ENCODE measurements around the gene PDK4. TPM values are rescaled to one million over a fixed set of nuclear protein-coding genes. Genes with fewer than 3 reads are reported as not detected.

Gene PDK4
- total and polyA plus RNA-seq, 7 experiments from 2014 or later, result 0.62 to 3.6 (median 1.2) TPM; not detected in 4

DNA sequence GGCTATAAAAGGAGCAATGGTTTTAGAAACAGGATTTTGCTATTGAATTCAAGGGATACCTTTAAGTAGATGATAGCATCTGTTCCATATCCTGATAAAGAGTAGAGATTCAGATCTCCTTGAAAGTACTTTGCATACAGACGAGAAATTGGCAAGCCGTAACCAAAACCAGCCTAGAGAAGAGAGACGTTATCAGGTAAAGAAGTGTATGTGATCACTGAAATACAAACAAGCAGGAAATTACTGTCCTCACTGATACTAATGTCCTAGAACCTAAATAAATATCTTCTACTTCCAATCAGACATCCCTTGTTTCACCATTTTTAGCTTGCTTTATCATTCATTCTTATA is 9.4 kb downstream of the PDK4 start:
- no peaks in the 10 kb centered on the region for H3K27me3 ChIP-seq (ENCODE audit: control insufficient read depth in 2 of 2, insufficient read depth in 2 of 2, low read length in 2 of 2)
- Mint-ChIP-seq H3K9me3 (peaks cover 0 to 2% (median 0%) of the 10 kb centered on the region in 11 donors), H3K36me3 (no peaks in the 10 kb centered on the region), H3K27ac (no peak overlapping the region), H3K4me3 (no peak overlapping the region), H3K4me1 (no peaks in the 10 kb centered on the region), H3K27me3 (peaks cover 0 to 5% (median 3%) of the 10 kb centered on the region in 5 donors)
- no peak overlapping the region for H3K27ac ChIP-seq (ENCODE audit: low read depth, low read length)
- ATAC-seq (no peak), DNase-seq (no peak)
- H3K9me3 ChIP-seq (ENCODE audit: control insufficient read depth in 2 of 3, low read length in 3 of 3), result no peaks in the 10 kb centered on the region
- H3K4me3 ChIP-seq (ENCODE audit: low read length), result no peak overlapping the region
- POLR2A ChIA-PET, result no interaction called here
- no peaks in the 10 kb centered on the region for H3K36me3 ChIP-seq (ENCODE audit: control insufficient read depth in 2 of 3, insufficient read depth in 3 of 3, low read length in 3 of 3)
- no peaks in the 10 kb centered on the region for H3K4me1 ChIP-seq (ENCODE audit: control insufficient read depth in 2 of 2, insufficient read depth in 2 of 2, low read length in 2 of 2)
- CTCF ChIA-PET, result no interaction called here
- intact Hi-C loops (cut with micrococcal nuclease), result no loop called here

DNA sequence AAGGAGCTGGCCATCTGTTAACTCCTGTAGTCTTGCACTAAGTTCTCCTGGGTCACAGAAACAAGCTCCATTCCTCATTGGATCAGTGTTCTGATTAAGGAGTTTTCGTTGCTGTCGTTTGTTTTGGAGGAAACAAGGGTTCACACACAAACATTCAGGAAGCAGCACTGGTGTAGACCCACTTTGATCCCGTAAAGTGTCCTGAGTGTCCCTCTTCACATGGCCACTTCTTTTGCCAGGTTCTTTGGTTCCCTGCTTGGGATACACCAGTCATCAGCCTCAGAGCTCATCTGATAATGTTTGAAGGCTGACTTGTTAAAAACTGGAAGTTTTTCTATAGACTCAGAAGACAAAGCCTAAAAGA is 10.9 kb downstream of the PDK4 start:
- Mint-ChIP-seq H3K9me3 (peaks cover 0 to 2% (median 0%) of the 10 kb centered on the region in 11 donors), H3K27ac (no peak overlapping the region), H3K36me3 (no peaks in the 10 kb centered on the region), H3K4me3 (no peak overlapping the region), H3K4me1 (no peaks in the 10 kb centered on the region), H3K27me3 (peaks cover 0 to 5% (median 4%) of the 10 kb centered on the region in 5 donors)
- ChIA-PET POLR2A (no interaction called here), CTCF (no interaction called here)
- DNase-seq, result no peak
- H3K36me3 ChIP-seq (ENCODE audit: control insufficient read depth in 2 of 3, insufficient read depth in 3 of 3, low read length in 3 of 3), result no peaks in the 10 kb centered on the region
- H3K4me3 ChIP-seq (ENCODE audit: low read length), result no peak overlapping the region
- intact Hi-C loops (cut with micrococcal nuclease), result no loop called here
- H3K27ac ChIP-seq (ENCODE audit: low read depth, low read length), result no peak overlapping the region
- ATAC-seq, result no peak
- H3K4me1 ChIP-seq (ENCODE audit: control insufficient read depth in 2 of 2, insufficient read depth in 2 of 2, low read length in 2 of 2), result no peaks in the 10 kb centered on the region
- H3K9me3 ChIP-seq (ENCODE audit: control insufficient read depth in 2 of 3, low read length in 3 of 3), result no peaks in the 10 kb centered on the region
- no peaks in the 10 kb centered on the region for H3K27me3 ChIP-seq (ENCODE audit: control insufficient read depth in 2 of 2, insufficient read depth in 2 of 2, low read length in 2 of 2)

DNA sequence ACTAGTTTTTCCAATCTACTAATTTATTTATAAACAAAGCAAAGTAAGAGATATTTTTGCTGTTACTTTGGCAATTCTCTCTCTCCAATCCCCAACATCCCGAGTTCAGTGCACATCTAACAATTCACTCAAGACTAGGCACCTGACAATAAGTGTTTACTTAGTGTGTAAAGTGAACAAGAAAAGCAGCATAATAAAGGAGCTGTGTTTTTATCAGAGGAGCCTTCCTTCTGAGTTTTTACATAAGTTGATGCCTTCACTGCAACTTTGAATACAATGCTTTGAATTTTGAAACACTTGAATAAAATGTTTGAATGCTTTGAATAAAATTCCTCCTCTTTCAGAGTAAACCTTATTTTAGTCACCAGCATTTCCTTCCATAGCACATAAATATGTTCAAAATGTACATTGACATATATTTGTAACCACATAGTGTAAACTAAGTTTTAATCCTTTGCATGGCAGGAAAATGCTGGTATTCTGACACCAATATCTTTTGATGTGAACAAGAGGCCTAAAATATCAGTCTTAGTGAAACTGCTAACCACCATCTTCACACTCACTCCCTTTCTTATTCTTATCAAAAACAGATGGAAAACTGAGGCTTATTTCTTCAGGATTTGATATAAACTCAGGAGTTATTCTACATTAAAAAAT is 11.4 kb downstream of the PDK4 start:
- Histone ChIP-seq H3K9me3 (ENCODE audit: control insufficient read depth in 2 of 3, low read length in 3 of 3) (no peaks in the 10 kb centered on the region), H3K4me1 (ENCODE audit: control insufficient read depth in 2 of 2, insufficient read depth in 2 of 2, low read length in 2 of 2) (no peaks in the 10 kb centered on the region), H3K36me3 (ENCODE audit: control insufficient read depth in 2 of 3, insufficient read depth in 3 of 3, low read length in 3 of 3) (no peaks in the 10 kb centered on the region), H3K27me3 (ENCODE audit: control insufficient read depth in 2 of 2, insufficient read depth in 2 of 2, low read length in 2 of 2) (no peaks in the 10 kb centered on the region), H3K4me3 (ENCODE audit: low read length) (no peak overlapping the region), H3K27ac (ENCODE audit: low read depth, low read length) (no peak overlapping the region)
- H3K27ac Mint-ChIP-seq, result no peak overlapping the region
- H3K36me3 Mint-ChIP-seq, result no peaks in the 10 kb centered on the region
- peaks cover 0 to 5% (median 4%) of the 10 kb centered on the region in 5 donors for H3K27me3 Mint-ChIP-seq
- DNase-seq, result no peak
- H3K9me3 Mint-ChIP-seq, result peaks cover 0 to 2% (median 0%) of the 10 kb centered on the region in 11 donors
- ATAC-seq, result no peak
- intact Hi-C loops (cut with micrococcal nuclease), result no loop called here
- H3K4me1 Mint-ChIP-seq, result no peaks in the 10 kb centered on the region
- no peak overlapping the region for H3K4me3 Mint-ChIP-seq
- ChIA-PET POLR2A (no interaction called here), CTCF (no interaction called here)

DNA sequence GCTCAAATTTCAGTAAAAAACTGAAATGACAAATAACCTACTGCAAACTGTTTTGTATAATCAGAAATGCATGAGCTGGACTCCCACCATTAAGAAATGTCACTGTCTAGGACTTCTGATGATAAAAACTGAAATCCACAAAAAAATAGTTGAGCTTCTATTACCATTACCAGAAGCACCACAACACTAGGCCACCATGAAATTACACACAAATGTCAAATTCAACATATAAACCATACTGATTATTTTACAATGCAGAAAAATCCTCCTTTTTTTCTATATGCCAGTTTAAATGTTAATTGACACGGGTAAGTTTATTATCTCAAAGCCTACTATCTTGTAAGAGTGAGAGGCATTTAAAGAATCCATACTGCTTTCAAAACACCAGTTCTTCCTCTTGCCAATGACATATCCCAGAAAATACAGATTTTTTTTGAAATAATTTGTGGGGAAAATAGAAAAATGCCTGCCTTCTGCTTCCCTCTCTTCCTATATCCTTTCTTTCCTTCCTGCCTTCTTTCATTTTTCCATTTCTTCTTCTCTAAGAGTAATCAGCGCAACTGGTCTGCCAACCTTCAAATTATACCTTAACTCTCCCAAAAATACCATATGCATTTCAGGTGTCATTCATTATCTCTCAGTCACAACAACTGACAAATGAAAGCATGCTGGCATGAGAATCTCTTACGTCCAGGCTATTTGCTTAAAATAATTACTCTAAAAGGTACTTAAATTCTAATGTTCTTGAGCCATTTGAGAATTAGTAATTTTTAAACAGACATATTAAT is 12.3 kb downstream of the PDK4 start:
- H3K4me3 Mint-ChIP-seq, result no peak overlapping the region
- no peaks in the 10 kb centered on the region for H3K4me1 Mint-ChIP-seq
- ChIA-PET POLR2A (no interaction called here), CTCF (no interaction called here)
- Histone ChIP-seq H3K36me3 (ENCODE audit: control insufficient read depth in 2 of 3, insufficient read depth in 3 of 3, low read length in 3 of 3) (no peaks in the 10 kb centered on the region), H3K27ac (ENCODE audit: low read depth, low read length) (no peak overlapping the region), H3K4me3 (ENCODE audit: low read length) (no peak overlapping the region), H3K9me3 (ENCODE audit: control insufficient read depth in 2 of 3, low read length in 3 of 3) (no peaks in the 10 kb centered on the region), H3K4me1 (ENCODE audit: control insufficient read depth in 2 of 2, insufficient read depth in 2 of 2, low read length in 2 of 2) (no peaks in the 10 kb centered on the region), H3K27me3 (ENCODE audit: control insufficient read depth in 2 of 2, insufficient read depth in 2 of 2, low read length in 2 of 2) (no peaks in the 10 kb centered on the region)
- H3K36me3 Mint-ChIP-seq, result no peaks in the 10 kb centered on the region
- DNase-seq (no peak), ATAC-seq (no peak)
- peaks cover 0 to 5% (median 4%) of the 10 kb centered on the region in 5 donors for H3K27me3 Mint-ChIP-seq
- intact Hi-C loops (cut with micrococcal nuclease), result no loop called here
- H3K27ac Mint-ChIP-seq, result no peak overlapping the region
- H3K9me3 Mint-ChIP-seq, result peaks cover 0 to 4% (median 0%) of the 10 kb centered on the region in 11 donors

DNA sequence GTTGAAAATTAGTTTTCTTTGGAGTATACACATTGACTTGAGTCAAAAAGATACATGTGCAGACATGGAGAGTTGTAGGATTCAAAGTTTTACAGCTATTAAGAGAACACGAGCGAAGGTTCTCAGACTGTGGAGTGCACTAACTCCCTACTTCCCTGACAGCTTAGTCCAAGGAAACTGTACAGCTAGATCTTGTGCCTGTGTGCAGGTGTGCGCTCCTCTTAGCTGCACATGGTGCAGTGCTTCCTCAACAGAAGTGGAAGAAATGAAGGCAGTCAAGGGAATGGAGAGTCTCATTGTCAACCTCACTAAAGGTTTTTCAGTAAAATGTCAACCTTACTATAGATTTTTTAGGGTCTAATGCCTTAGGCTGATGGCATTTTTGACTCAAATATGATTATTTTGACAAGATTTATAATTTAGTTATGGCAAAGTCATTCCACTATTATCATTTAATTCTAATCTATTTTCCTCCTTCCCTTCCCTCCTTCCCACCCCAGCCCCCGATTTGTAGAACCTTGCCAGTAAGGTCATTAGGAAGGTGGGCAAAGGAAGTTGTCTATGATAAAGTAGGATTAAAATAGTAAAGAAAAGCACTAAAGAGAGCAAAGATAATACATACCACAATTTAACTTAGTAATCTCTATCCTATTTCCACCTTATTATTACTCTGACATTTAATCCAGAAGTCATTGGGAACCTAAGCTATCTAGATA is 13.6 kb downstream of the PDK4 start:
- no peaks in the 10 kb centered on the region for H3K27me3 ChIP-seq (ENCODE audit: control insufficient read depth in 2 of 2, insufficient read depth in 2 of 2, low read length in 2 of 2)
- Mint-ChIP-seq H3K36me3 (no peaks in the 10 kb centered on the region), H3K4me1 (no peaks in the 10 kb centered on the region), H3K27ac (no peak overlapping the region), H3K4me3 (no peak overlapping the region), H3K9me3 (peaks cover 0 to 4% (median 0%) of the 10 kb centered on the region in 11 donors), H3K27me3 (peaks cover 0 to 5% (median 4%) of the 10 kb centered on the region in 5 donors)
- H3K36me3 ChIP-seq (ENCODE audit: control insufficient read depth in 2 of 3, insufficient read depth in 3 of 3, low read length in 3 of 3), result no peaks in the 10 kb centered on the region
- ChIA-PET CTCF (no interaction called here), POLR2A (no interaction called here)
- intact Hi-C loops (cut with micrococcal nuclease), result no loop called here
- no peaks in the 10 kb centered on the region for H3K9me3 ChIP-seq (ENCODE audit: control insufficient read depth in 2 of 3, low read length in 3 of 3)
- DNase-seq, result no peak
- no peak overlapping the region for H3K27ac ChIP-seq (ENCODE audit: low read depth, low read length)
- no peak overlapping the region for H3K4me3 ChIP-seq (ENCODE audit: low read length)
- no peak for ATAC-seq
- no peaks in the 10 kb centered on the region for H3K4me1 ChIP-seq (ENCODE audit: control insufficient read depth in 2 of 2, insufficient read depth in 2 of 2, low read length in 2 of 2)

DNA sequence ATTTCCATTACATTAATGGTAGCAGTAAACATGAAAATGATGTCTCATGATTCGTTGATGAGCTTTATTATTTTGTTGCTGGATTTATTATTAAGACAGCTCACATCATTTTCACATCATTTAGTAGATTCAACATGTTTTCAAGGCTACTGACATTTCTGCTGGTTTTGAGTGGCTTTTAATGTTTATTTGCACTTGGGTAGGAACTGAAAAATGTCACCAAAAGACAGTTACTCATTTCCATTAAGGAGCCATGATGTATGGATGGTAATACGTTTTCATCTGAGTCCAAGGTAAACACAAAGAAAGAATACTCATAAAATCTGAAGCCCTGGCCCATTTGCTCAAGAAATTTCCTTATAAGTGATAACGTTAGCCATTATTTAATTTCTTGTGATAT is 14.8 kb downstream of the PDK4 start:
- no peak overlapping the region for H3K4me3 ChIP-seq (ENCODE audit: low read length)
- Mint-ChIP-seq H3K9me3 (peaks cover 0 to 4% (median 0%) of the 10 kb centered on the region in 11 donors), H3K4me3 (no peak overlapping the region), H3K36me3 (no peaks in the 10 kb centered on the region), H3K27me3 (peaks cover 0 to 5% (median 4%) of the 10 kb centered on the region in 5 donors), H3K27ac (no peak overlapping the region), H3K4me1 (no peaks in the 10 kb centered on the region)
- H3K9me3 ChIP-seq (ENCODE audit: control insufficient read depth in 2 of 3, low read length in 3 of 3), result no peaks in the 10 kb centered on the region
- DNase-seq (no peak), ATAC-seq (no peak)
- H3K4me1 ChIP-seq (ENCODE audit: control insufficient read depth in 2 of 2, insufficient read depth in 2 of 2, low read length in 2 of 2), result no peaks in the 10 kb centered on the region
- CTCF ChIA-PET, result no interaction called here
- intact Hi-C loops (cut with micrococcal nuclease), result no loop called here
- POLR2A ChIA-PET, result no interaction called here
- no peak overlapping the region for H3K27ac ChIP-seq (ENCODE audit: low read depth, low read length)
- no peaks in the 10 kb centered on the region for H3K36me3 ChIP-seq (ENCODE audit: control insufficient read depth in 2 of 3, insufficient read depth in 3 of 3, low read length in 3 of 3)
- H3K27me3 ChIP-seq (ENCODE audit: control insufficient read depth in 2 of 2, insufficient read depth in 2 of 2, low read length in 2 of 2), result no peaks in the 10 kb centered on the region
